Pancreas (tissue), 10 donors: ENCODE measurements around the gene CPT1B. TPM values are rescaled to one million over a fixed set of nuclear protein-coding genes. Genes with fewer than 3 reads are reported as not detected.
A peak's percentile ranks its signal among the peaks of the same experiment; 100 is the strongest.

ENCODE experiments used
- ATAC-seq, 4 donors: fragments of 200-7000 bp; cut with Tn5 transposase; one replicate each; pipeline versions ENCODE4 v1.8.0 to v1.9.1; 2020; ENCODE audit warnings: mild to moderate bottlenecking in 4 of 4, moderate library complexity in 4 of 4
- DNase-seq, 6 donors: peaks; one replicate each; pipeline ENCODE4 v3.0.0-alpha.2; 2020
- FAIRE-seq: peaks from 2 replicates; lab custom pipeline; 2012; peaks lifted over from hg19 to GRCh38; lab: Jason Lieb, UNC
- H3K27ac ChIP-seq, 4 donors: fragments of 200-600 bp; sonication (generic); 1 replicate in 3 of 4; 2 replicates in 1 of 4; pipeline versions ENCODE4 v1.5.0 to v1.8.0; 2020
- H3K27me3 ChIP-seq, 4 donors: fragments of 200-600 bp; one replicate each; pipeline ENCODE4 v1.8.0; 2021
- H3K36me3 ChIP-seq, 3 donors: fragments of 200-600 bp; sonication (generic) in 1 of 3; one replicate each; pipeline versions ENCODE4 v1.5.0 to v1.8.0; 2020 to 2021
- H3K4me1 ChIP-seq, 3 donors: fragments of 200-600 bp; one replicate each; pipeline ENCODE4 v1.8.0; 2021
- H3K4me3 ChIP-seq, 4 donors: fragments of 200-600 bp; sonication (generic) in 2 of 4; one replicate each; pipeline versions ENCODE4 v1.5.0 to v1.8.0; 2020 to 2021
- H3K9me3 ChIP-seq, 4 donors: fragments of 200-600 bp; one replicate each; pipeline ENCODE4 v1.8.0; 2021
- CTCF ChIP-seq, 4 donors: fragments of 200-600 bp; sonication (generic) in 3 of 4; IDR thresholded peaks; one replicate each; pipeline versions ENCODE4 v1.5.0 to v1.8.0; 2021; ENCODE audit warnings: antibody characterized with exemption in 4 of 4
- WGBS, 2 donors: extraction: QIAGEN DNeasy Blood & Tissue Kit; methylation state at CpG; one replicate each; pipeline ENCODE4 v1.1.7; 2013; 5-methylcytosine and 5-hydroxymethylcytosine counted together
- intact Hi-C, 3 donors: fragments of 100-400 bp; cut with DNase I; formaldehyde crosslinking; loops; one replicate each; pipeline versions ENCODE4 v1.11.1 to v1.14.2; 2022
- polyA plus RNA-seq, 2 donors: library from polyadenylated mRNA; stranded (reverse); fragments of 200-250 nt; gene quantifications; one replicate each; pipeline ENCODE4 v1.2.3, GENCODE V29; 2013
- total RNA-seq, 6 donors: library from RNA; stranded (reverse); fragmentation: NEBNext Ultra II Directional in 4 of 6; extraction: Animal tissue kit (Norgen Biotek cat#: 25700) in 4 of 6; gene quantifications; one replicate each; pipeline versions ENCODE4 v1.2.1 to v1.2.4, GENCODE V29; 2021 to 2023
- donor health status: healthy with polysubstance abuse.
- donor health status: DM: no; HTN: no; CAD: no; lungs with moderate emphysema.
- donor health status: DM: no; HTN: no; CAD: no.
- donor health status: control.
- donor health status: control.
- donor health status: Bipolar disorder and iron deficiency.
- donor health status: DM: yes; HTN: yes; CAD: no.
- donor health status: DM: no; HTN: no; CAD: no.
- donor health status: DM: no; HTN: no; CAD: no.
- donor health status: DM: yes; HTN: yes; CAD: no.

CPT1B gene
- total and polyA plus RNA-seq, 8 donors, result 7.2 to 87.0 (median 13.6) TPM

GRCh38 chr22:50576806-50577696 is 1.2 kb downstream of the CPT1B start:
- 89 to 90% methylated on average over 17 to 18 of the region's 18 CpGs for WGBS, 2 donors
- Histone ChIP-seq H3K4me1 (peaks cover 0 to 4% (median 0%) of the 10 kb centered on the region in 3 donors), H3K4me3 (no peak overlapping the region), H3K9me3 (no peaks in the 10 kb centered on the region), H3K27ac (no peak overlapping the region), H3K27me3 (no peaks in the 10 kb centered on the region), H3K36me3 (peaks cover 0 to under 1% (median 0%) of the 10 kb centered on the region in 3 donors)
- TF ChIP-seq CTCF (IDR thresholded peaks at IDR 0.05), result no peak
- DNase-seq (no peak), ATAC-seq (no peak), FAIRE-seq (no peak)
- intact Hi-C loops, result no loop called here

GRCh38 chr22:50576070-50576469 is 2.2 kb downstream of the CPT1B start:
- intact Hi-C loops, result no loop called here
- Histone ChIP-seq H3K4me1 (no peaks in the 10 kb centered on the region), H3K27me3 (no peaks in the 10 kb centered on the region), H3K27ac (no peak overlapping the region), H3K9me3 (no peaks in the 10 kb centered on the region), H3K36me3 (peaks cover 0 to 10% (median 0%) of the 10 kb centered on the region in 3 donors), H3K4me3 (no peak overlapping the region)
- FAIRE-seq (no peak), DNase-seq (no peak), ATAC-seq (peak in 1 of 4 donors; percentile 65)
- TF ChIP-seq CTCF (IDR thresholded peaks at IDR 0.05), result no peak
- 49 to 59% methylated on average over 5 of the region's 5 CpGs for WGBS, 2 donors

GRCh38 chr22:50575426-50575941 is 2.7 kb downstream of the CPT1B start:
- WGBS, 2 donors, result 72 to 80% methylated on average over 8 of the region's 8 CpGs
- Histone ChIP-seq H3K27me3 (no peaks in the 10 kb centered on the region), H3K9me3 (no peaks in the 10 kb centered on the region), H3K4me3 (no peak overlapping the region), H3K36me3 (peaks cover 0 to 16% (median 0%) of the 10 kb centered on the region in 3 donors), H3K4me1 (no peaks in the 10 kb centered on the region), H3K27ac (no peak overlapping the region)
- no peak for TF ChIP-seq CTCF (IDR thresholded peaks at IDR 0.05)
- intact Hi-C loops, result no loop called here
- FAIRE-seq, result no peak
- no peak for DNase-seq
- ATAC-seq, result no peak

GRCh38 chr22:50574383-50574755 is 3.9 kb downstream of the CPT1B start:
- no peak overlapping the region for H3K4me3 ChIP-seq
- no peaks in the 10 kb centered on the region for H3K27me3 ChIP-seq
- whole genome bisulfite sequencing, 2 donors, result 93 to 94% methylated on average over 11 of the region's 11 CpGs
- peaks cover 0 to 5% (median 0%) of the 10 kb centered on the region in 3 donors for H3K4me1 ChIP-seq
- FAIRE-seq (no peak), ATAC-seq (no peak), DNase-seq (no peak)
- no peak overlapping the region for H3K27ac ChIP-seq
- no peak for TF ChIP-seq CTCF (IDR thresholded peaks at IDR 0.05)
- peaks cover 0 to 16% (median 0%) of the 10 kb centered on the region in 3 donors for H3K36me3 ChIP-seq
- no peaks in the 10 kb centered on the region for H3K9me3 ChIP-seq
- intact Hi-C loops, result no loop called here
